Epithelial cell of esophagus (primary cell): ENCODE results near the gene OBI1.

Source experiments
- DNase-seq: peaks from one replicate; pipeline ENCODE4 v3.0.0; 2010; ENCODE audit warnings: low read depth
- H3K4me3 ChIP-seq: 2 replicates; pipeline ENCODE4 v1.5.1; 2011; ENCODE audit warnings: mild to moderate bottlenecking, low read length, control low read depth
- CTCF ChIP-seq: IDR thresholded peaks from 2 replicates; pipeline ENCODE4 v1.5.1; 2011; ENCODE audit warnings: low read depth, mild to moderate bottlenecking, low read length, control low read depth, inconsistent platforms; ENCODE audit not compliant: insufficient read depth; ENCODE audit errors: missing control alignments

OBI1 gene

GRCh38 chr13:78572459-78572858, 86.5 kb downstream of the OBI1 start:
- H3K4me3 ChIP-seq, result no peak overlapping the region
- DNase-seq, result no peak
- no peak for TF ChIP-seq CTCF

GRCh38 chr13:78569029-78569428, 89.9 kb downstream of the OBI1 start:
- no peak overlapping the region for H3K4me3 ChIP-seq
- DNase-seq, result no peak
- TF ChIP-seq CTCF, result no peak

GRCh38 chr13:78566631-78567030, 92.3 kb downstream of the OBI1 start:
- DNase-seq, result no peak
- no peak overlapping the region for H3K4me3 ChIP-seq
- no peak for TF ChIP-seq CTCF
